Measurements from ENCODE around the gene IFRD2. TPM values are rescaled to one million over a fixed set of nuclear protein-coding genes. Genes with fewer than 3 reads are reported as not detected.

IFRD2 gene
- polyA plus RNA-seq, 1 of the 3 experiments (the other 2 are of a cell fraction) = 73.2 TPM

- POLR2A ChIA-PET = no interaction called here
- no peaks in the 10 kb centered on the region for H3K79me2 ChIP-seq (ENCODE audit: insufficient read depth)
- H3K27ac ChIP-seq (ENCODE audit: low read depth in 2 of 2, low read length in 1 of 2) = no peak overlapping the region
- H2AFZ ChIP-seq (ENCODE audit: low read depth) = no peak overlapping the region
- H3K27me3 ChIP-seq (ENCODE audit: insufficient read depth) = no peaks in the 10 kb centered on the region
- CTCF ChIA-PET = interaction anchor here (0.7 to 7.7 kb wide), 4 partner anchors 15 to 110 kb away, joined by 3 to 45 read pairs (median 4); no protein-coding TSS in a partner anchor
- H3K4me2 ChIP-seq = no peak overlapping the region
- H3K4me3 ChIP-seq (ENCODE audit: low read depth in 2 of 2, low read length in 1 of 2) = no peak overlapping the region
- H3K9me3 ChIP-seq = peaks cover 15% of the 10 kb centered on the region; the same call in 1 of the 2 replicates
- H3K9me2 ChIP-seq = no peaks in the 10 kb centered on the region
- H3K4me1 ChIP-seq (ENCODE audit: control insufficient read depth in 1 of 2, insufficient read depth in 2 of 2, low read depth in 1 of 2, low read length in 1 of 2) = peaks cover 4 to 29% of the 10 kb centered on the region in 2 experiments; a peak in 2 of 4 replicates
- no peak for DNase-seq
- peaks cover 0 to 10% of the 10 kb centered on the region in 2 experiments for H3K36me3 ChIP-seq (replicated peaks in 1 of 2; ENCODE audit: control insufficient read depth in 1 of 2, insufficient read depth in 2 of 2, low read length in 1 of 2)
- no peak overlapping the region for H3K9ac ChIP-seq
- H3F3A ChIP-seq (replicated peaks; ENCODE audit: insufficient read depth) = peaks cover 4% of the 10 kb centered on the region
- H4K20me1 ChIP-seq (ENCODE audit: insufficient read depth) = no peaks in the 10 kb centered on the region
- TF ChIP-seq GABPA (IDR thresholded peaks at IDR 0.05; ENCODE audit: low read depth) (no peak), RFX5 (IDR thresholded peaks at IDR 0.05; ENCODE audit: low read length) (no peak), CHD2 (IDR thresholded peaks at IDR 0.05; ENCODE audit: low read length, partially characterized antibody) (no peak), EP300 (IDR thresholded peaks at IDR 0.05; ENCODE audit: borderline replicate concordance in 1 of 2, low read depth in 1 of 2, low read length in 1 of 2) (no peak)
These were observed 12.4 kb upstream of the IFRD2 start for GRCh38 chr3:50304601-50305000.

GRCh38 chr3:50303013-50303815, 11.0 kb upstream of the IFRD2 start, which contains the start of gene HYAL1:
Gene HYAL1 (minus strand): TSS chr3:50303574. CDS start chr3:50302956, 618 bp downstream.
- no peak within 1 kb of the TSS for H3K4me2 ChIP-seq
- no peak within 1 kb of the TSS for H3K4me3 ChIP-seq (ENCODE audit: low read depth in 2 of 2, low read length in 1 of 2)
- no peak within 1 kb of the TSS for H2AFZ ChIP-seq (ENCODE audit: low read depth)
- H3K36me3 ChIP-seq (replicated peaks in 1 of 2; ENCODE audit: control insufficient read depth in 1 of 2, insufficient read depth in 2 of 2, low read length in 1 of 2) = no peaks in the 10 kb centered on the region
- ChIA-PET CTCF (interaction anchor here (0.8 to 7.7 kb wide), 7 partner anchors 16 to 242 kb away, joined by 3 to 45 read pairs (median 5); partner anchors contain the start of gene TUSC2), POLR2A (no interaction called here)
- 87% methylated on average over 4 of the region's 14 CpGs for WGBS (ENCODE audit: low lambda C conversion rate)
- no peaks in the 10 kb centered on the region for H3K27me3 ChIP-seq (ENCODE audit: insufficient read depth)
- no peaks in the 10 kb centered on the region for H3K9me2 ChIP-seq
- H3F3A ChIP-seq (replicated peaks; ENCODE audit: insufficient read depth) = peaks cover 2% of the 10 kb centered on the region
- no peaks in the 10 kb centered on the region for H4K20me1 ChIP-seq (ENCODE audit: insufficient read depth)
- TF ChIP-seq YY1 (IDR thresholded peaks at IDR 0.05; ENCODE audit: low read depth) = no peak
- TF ChIP-seq TEAD4 (IDR thresholded peaks at IDR 0.05; ENCODE audit: borderline replicate concordance, insufficient read depth) = no peak
- TF ChIP-seq RAD21 (IDR thresholded peaks at IDR 0.05; ENCODE audit: low read length) = peak; percentile 42
- H3K4me1 ChIP-seq (ENCODE audit: control insufficient read depth in 1 of 2, insufficient read depth in 2 of 2, low read depth in 1 of 2, low read length in 1 of 2) = peaks cover 7 to 34% of the 10 kb centered on the region in 2 experiments; a peak in 2 of 4 replicates
- H3K27ac ChIP-seq (ENCODE audit: low read depth in 2 of 2, low read length in 1 of 2) = peak within 1 kb of the TSS in 1 of 2 experiments; percentile 76; a peak in 2 of 4 replicates
- no peak within 1 kb of the TSS for H3K9ac ChIP-seq
- 0 out of 2 replicates have a peak, but pooled peaks cover 7% of the 10 kb centered on the region for H3K9me3 ChIP-seq
- H3K79me2 ChIP-seq (ENCODE audit: insufficient read depth) = peaks cover 6% of the 10 kb centered on the region; the same call in 1 of the 2 replicates
- DNase-seq = peak; percentile 70

All from SK-N-SH (cell line).